B cell (primary cell): ENCODE measurements around the gene ATG2A.

ENCODE experiments used
- EZH2 ChIP-seq: IDR thresholded peaks from 2 replicates; pipeline ENCODE4 v1.6.1; 2012; ENCODE audit warnings: borderline replicate concordance, low read depth, mild to moderate bottlenecking, moderate library complexity, low read length; ENCODE audit not compliant: insufficient read depth, poor library complexity, severe bottlenecking
- TF ChIP-seq, protein P1 (sequence below): fragments of 200-600 bp; IDR thresholded peaks from one replicate; pipeline ENCODE4 v1.8.0; 2022; ENCODE audit warnings: antibody characterized with exemption, mild to moderate bottlenecking

DNA sequence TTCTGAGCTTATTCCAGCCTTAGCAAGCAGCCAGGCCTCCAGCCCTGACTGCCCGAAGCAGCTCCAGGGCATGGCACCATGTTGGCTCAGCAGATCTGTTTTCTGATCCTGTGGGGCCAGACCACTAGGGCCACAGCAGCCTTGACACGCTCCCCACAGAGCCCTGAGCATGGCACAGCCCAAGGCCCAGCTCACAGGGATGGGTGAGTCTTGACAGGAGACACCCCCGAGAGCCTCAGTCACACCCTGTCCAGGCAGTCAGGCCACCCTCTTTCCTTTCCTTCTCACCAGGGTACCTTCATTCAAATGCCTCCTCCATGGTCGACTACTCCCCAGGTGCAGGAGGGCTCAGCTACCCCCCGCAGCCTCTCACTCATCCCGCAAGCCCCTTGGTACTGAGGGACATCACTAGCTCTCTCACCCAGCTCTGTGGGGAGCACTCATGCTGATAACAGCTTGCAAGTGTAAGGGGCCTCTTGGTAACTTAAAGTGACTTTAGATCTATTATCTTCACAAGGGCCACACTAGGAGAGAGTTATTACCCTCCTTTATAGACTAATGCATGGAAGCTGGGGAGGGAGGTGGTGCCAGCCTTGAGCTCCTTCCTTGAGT, 68.7 kb downstream of the ATG2A start:
- TF ChIP-seq, protein P1, sequence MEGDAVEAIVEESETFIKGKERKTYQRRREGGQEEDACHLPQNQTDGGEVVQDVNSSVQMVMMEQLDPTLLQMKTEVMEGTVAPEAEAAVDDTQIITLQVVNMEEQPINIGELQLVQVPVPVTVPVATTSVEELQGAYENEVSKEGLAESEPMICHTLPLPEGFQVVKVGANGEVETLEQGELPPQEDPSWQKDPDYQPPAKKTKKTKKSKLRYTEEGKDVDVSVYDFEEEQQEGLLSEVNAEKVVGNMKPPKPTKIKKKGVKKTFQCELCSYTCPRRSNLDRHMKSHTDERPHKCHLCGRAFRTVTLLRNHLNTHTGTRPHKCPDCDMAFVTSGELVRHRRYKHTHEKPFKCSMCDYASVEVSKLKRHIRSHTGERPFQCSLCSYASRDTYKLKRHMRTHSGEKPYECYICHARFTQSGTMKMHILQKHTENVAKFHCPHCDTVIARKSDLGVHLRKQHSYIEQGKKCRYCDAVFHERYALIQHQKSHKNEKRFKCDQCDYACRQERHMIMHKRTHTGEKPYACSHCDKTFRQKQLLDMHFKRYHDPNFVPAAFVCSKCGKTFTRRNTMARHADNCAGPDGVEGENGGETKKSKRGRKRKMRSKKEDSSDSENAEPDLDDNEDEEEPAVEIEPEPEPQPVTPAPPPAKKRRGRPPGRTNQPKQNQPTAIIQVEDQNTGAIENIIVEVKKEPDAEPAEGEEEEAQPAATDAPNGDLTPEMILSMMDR, result no peak
- TF ChIP-seq EZH2, result no peak
